HG02571 (cell line): ENCODE results near the gene CD99.
"Not testable (repeated sequence)": the region's sequence is repeated elsewhere in the genome, so short reads cannot be mapped to it uniquely, and the experiment has no call there.

Experiments used
- ATAC-seq: cut with Tn5 transposase; IDR thresholded peaks from one replicate; pipeline ENCODE4 v1.9.1; 2021; ENCODE audit warnings: mild to moderate bottlenecking, moderate library complexity; ENCODE audit not compliant: unreplicated experiment

The CD99 gene

GRCh38 chrX:2767631-2768455, 76.7 kb downstream of the CD99 start:
- no peak for ATAC-seq

GRCh38 chrX:2769615-2770014, 78.5 kb downstream of the CD99 start:
- ATAC-seq: no peak

- ATAC-seq: not testable (repeated sequence)
These were observed 82.3 kb downstream of the CD99 start for GRCh38 chrX:2773166-2774055.

- ATAC-seq: no peak
These were observed 83.0 kb downstream of the CD99 start for GRCh38 chrX:2774057-2774456.

GRCh38 chrX:2774776-2775175, 83.7 kb downstream of the CD99 start:
- no peak for ATAC-seq

GRCh38 chrX:2780472-2781225, 89.6 kb downstream of the CD99 start:
- ATAC-seq: not testable (repeated sequence)

GRCh38 chrX:2781226-2781571, 90.1 kb downstream of the CD99 start:
- ATAC-seq: no peak

GRCh38 chrX:2781698-2782097, 90.6 kb downstream of the CD99 start:
- ATAC-seq: no peak

GRCh38 chrX:2782171-2782570, 91.1 kb downstream of the CD99 start:
- ATAC-seq: no peak

GRCh38 chrX:2782778-2783177, 91.7 kb downstream of the CD99 start:
- ATAC-seq: no peak

- ATAC-seq: no peak
These were observed 92.9 kb downstream of the CD99 start for GRCh38 chrX:2784026-2784425.

- ATAC-seq: no peak
These were observed 94.4 kb downstream of the CD99 start for GRCh38 chrX:2785538-2785937.

- no peak for ATAC-seq
These were observed 97.9 kb downstream of the CD99 start for GRCh38 chrX:2788980-2789379.

GRCh38 chrX:2789569-2789968, 98.5 kb downstream of the CD99 start:
- no peak for ATAC-seq
